Measurements from ENCODE around the gene SRRM3. TPM values are rescaled to one million over a fixed set of nuclear protein-coding genes. Genes with fewer than 3 reads are reported as not detected.
"Not testable (repeated sequence)": the region's sequence is repeated elsewhere in the genome, so short reads cannot be mapped to it uniquely, and the experiment has no call there.

Gene SRRM3
- total RNA-seq, 1 donor = 0.36 TPM

GRCh38 chr7:76162416-76163170, 39.1 kb upstream of the SRRM3 start:
- not testable (repeated sequence) for H2AFZ ChIP-seq (ENCODE audit: low read length)

GRCh38 chr7:76163812-76164211, 37.9 kb upstream of the SRRM3 start:
- H3K79me2 ChIP-seq (ENCODE audit: insufficient read depth, low read length); H3K9me3 ChIP-seq (ENCODE audit: low read depth, low read length); H3K27me3 ChIP-seq (ENCODE audit: insufficient read depth, low read length): not testable (repeated sequence)

More at GRCh38 chr7:76162416-76163170, 39.1 kb upstream of the SRRM3 start:
- not testable (repeated sequence) for H4K20me1 ChIP-seq (ENCODE audit: insufficient read depth, low read length); H3K4me3 ChIP-seq (ENCODE audit: insufficient read depth, low read length); H3K4me1 ChIP-seq (ENCODE audit: insufficient read depth, low read length); H3K27ac ChIP-seq (ENCODE audit: low read depth, low read length); H3K27me3 ChIP-seq (ENCODE audit: insufficient read depth, low read length); H3K79me2 ChIP-seq (ENCODE audit: insufficient read depth, low read length); DNase-seq (ENCODE audit: insufficient read length, low spot score, missing footprints); H3K4me2 ChIP-seq (ENCODE audit: insufficient read depth, low read length); H3K36me3 ChIP-seq (ENCODE audit: insufficient read depth, low read length); H3K9me3 ChIP-seq (ENCODE audit: low read depth, low read length)

GRCh38 chr7:76165106-76165972, 36.4 kb upstream of the SRRM3 start:
- Histone ChIP-seq H3K4me2 (ENCODE audit: insufficient read depth, low read length) (no peak overlapping the region), H3K4me3 (ENCODE audit: insufficient read depth, low read length) (no peak overlapping the region), H3K36me3 (ENCODE audit: insufficient read depth, low read length) (no peaks in the 10 kb centered on the region), H4K20me1 (ENCODE audit: insufficient read depth, low read length) (no peaks in the 10 kb centered on the region), H3K9me3 (ENCODE audit: low read depth, low read length) (no peaks in the 10 kb centered on the region), H3K79me2 (ENCODE audit: insufficient read depth, low read length) (no peaks in the 10 kb centered on the region), H3K27me3 (ENCODE audit: insufficient read depth, low read length) (peaks cover 4% of the 10 kb centered on the region), H3K27ac (ENCODE audit: low read depth, low read length) (no peak overlapping the region), H2AFZ (ENCODE audit: low read length) (no peak overlapping the region), H3K4me1 (ENCODE audit: insufficient read depth, low read length) (peaks cover 8% of the 10 kb centered on the region)
- DNase-seq (ENCODE audit: insufficient read length, low spot score, missing footprints) = no peak
- TF ChIP-seq CTCF (IDR thresholded peaks at IDR 0.05; ENCODE audit: extremely low read depth, low read depth, low read length) = no peak

More at GRCh38 chr7:76163812-76164211, 37.9 kb upstream of the SRRM3 start:
- not testable (repeated sequence) for DNase-seq (ENCODE audit: insufficient read length, low spot score, missing footprints); H3K4me2 ChIP-seq (ENCODE audit: insufficient read depth, low read length); H2AFZ ChIP-seq (ENCODE audit: low read length); H3K4me1 ChIP-seq (ENCODE audit: insufficient read depth, low read length); H3K4me3 ChIP-seq (ENCODE audit: insufficient read depth, low read length); H4K20me1 ChIP-seq (ENCODE audit: insufficient read depth, low read length); H3K36me3 ChIP-seq (ENCODE audit: insufficient read depth, low read length); H3K27ac ChIP-seq (ENCODE audit: low read depth, low read length)

GRCh38 chr7:76165973-76166403, 35.7 kb upstream of the SRRM3 start:
- TF ChIP-seq CTCF (IDR thresholded peaks at IDR 0.05; ENCODE audit: extremely low read depth, low read depth, low read length) = no peak
- peaks cover 8% of the 10 kb centered on the region for H3K4me1 ChIP-seq (ENCODE audit: insufficient read depth, low read length)
- no peaks in the 10 kb centered on the region for H3K9me3 ChIP-seq (ENCODE audit: low read depth, low read length)
- peak overlapping the region; percentile 92 for H3K4me2 ChIP-seq (ENCODE audit: insufficient read depth, low read length)
- H4K20me1 ChIP-seq (ENCODE audit: insufficient read depth, low read length) = no peaks in the 10 kb centered on the region
- no peaks in the 10 kb centered on the region for H3K27me3 ChIP-seq (ENCODE audit: insufficient read depth, low read length)
- no peak for DNase-seq (ENCODE audit: insufficient read length, low spot score, missing footprints)
- peak overlapping the region; percentile 98 for H2AFZ ChIP-seq (ENCODE audit: low read length)
- H3K27ac ChIP-seq (ENCODE audit: low read depth, low read length) = peak overlapping the region; percentile 75
- H3K79me2 ChIP-seq (ENCODE audit: insufficient read depth, low read length) = no peaks in the 10 kb centered on the region
- no peaks in the 10 kb centered on the region for H3K36me3 ChIP-seq (ENCODE audit: insufficient read depth, low read length)
- peak overlapping the region; percentile 76 for H3K4me3 ChIP-seq (ENCODE audit: insufficient read depth, low read length)

All from osteoblast (primary cell).